B cell (primary cell): ENCODE data around the gene RC3H1. TPM values are rescaled to one million over a fixed set of nuclear protein-coding genes. Genes with fewer than 3 reads are reported as not detected.

Experiments used
- ATAC-seq: fragments of 200-7000 bp; cut with Tn5 transposase; one replicate; pipeline ENCODE4 v1.10.0; 2021; ENCODE audit warnings: low read depth, mild to moderate bottlenecking, moderate number of reproducible peaks, moderate library complexity
- CTCF ChIA-PET: fragments of 350-600 bp; sonication (Branson Sonifier 250); formaldehyde crosslinking; loops from one replicate; lab custom pipeline; 2021; ENCODE audit warnings: antibody characterized with exemption, inconsistent platforms; lab: Charles Lee
- POLR2A ChIA-PET: fragments of 350-600 bp; sonication (Branson Sonifier 250); formaldehyde crosslinking; loops from one replicate; lab custom pipeline; 2021; ENCODE audit warnings: antibody characterized with exemption; lab: Charles Lee
- DNase-seq: peaks from one replicate; pipeline ENCODE4 v3.0.0; 2013
- H2AFZ ChIP-seq: 2 replicates; pipeline ENCODE4 v1.6.1; 2012; ENCODE audit warnings: mild to moderate bottlenecking, low read depth, low read length; ENCODE audit not compliant: insufficient read depth, poor library complexity, severe bottlenecking
- H3K27ac ChIP-seq, 2 donors: 1 replicate in 1 of 2; 2 replicates in 1 of 2; pipeline ENCODE4 v1.5.1; 2012 to 2013; ENCODE audit warnings: low read length in 2 of 2, mild to moderate bottlenecking in 2 of 2, moderate library complexity in 1 of 2
- H3K27me3 ChIP-seq, 4 experiments: fragments of 200-600 bp in 1 of 4; sonication (generic) in 1 of 4; replicated peaks in 1 of 4; 1 replicate in 2 of 4; 2 replicates in 2 of 4; pipeline versions ENCODE4 v1.6.1 to v1.7.0; 2013 to 2016; ENCODE audit warnings: low read length in 3 of 4, mild to moderate bottlenecking in 2 of 4, mixed read lengths in 1 of 4, moderate library complexity in 1 of 4; ENCODE audit not compliant: insufficient read depth in 4 of 4, control insufficient read depth in 3 of 4; ENCODE audit errors: control extremely low read depth in 1 of 4
- H3K36me3 ChIP-seq, 2 experiments: replicated peaks in 1 of 2; 1 replicate in 1 of 2; 2 replicates in 1 of 2; pipeline versions ENCODE4 v1.6.1 to v1.7.1; 2013; ENCODE audit warnings: low read length in 1 of 2; ENCODE audit not compliant: insufficient read depth in 2 of 2, control insufficient read depth in 1 of 2; ENCODE audit errors: control extremely low read depth in 1 of 2, extremely low read depth in 1 of 2
- H3K4me1 ChIP-seq, 2 donors: fragments of 200-600 bp in 1 of 2; sonication (generic) in 1 of 2; 1 replicate in 1 of 2; 2 replicates in 1 of 2; pipeline versions ENCODE4 v1.5.1 to v1.6.1; 2013 to 2017; ENCODE audit warnings: low read length in 2 of 2; ENCODE audit not compliant: control insufficient read depth in 2 of 2, insufficient read depth in 2 of 2
- H3K4me2 ChIP-seq: replicated peaks from 2 replicates; pipeline ENCODE3; 2012; ENCODE audit warnings: mild to moderate bottlenecking, low read depth, low read length; ENCODE audit not compliant: poor library complexity, severe bottlenecking
- H3K4me3 ChIP-seq, 5 experiments: fragments of 200-600 bp in 1 of 5; sonication (generic) in 1 of 5; 1 replicate in 3 of 5; 2 replicates in 2 of 5; pipeline versions ENCODE4 v1.5.1 to v1.7.0; 2011 to 2016; ENCODE audit warnings: low read length in 4 of 5, mild to moderate bottlenecking in 4 of 5, low read depth in 2 of 5, control low read depth in 1 of 5, moderate library complexity in 1 of 5; ENCODE audit not compliant: insufficient read depth in 1 of 5; ENCODE audit errors: control extremely low read depth in 1 of 5, extremely low read depth in 1 of 5
- H3K79me2 ChIP-seq: fragments of 200-600 bp; sonication (generic); one replicate; pipeline ENCODE4 v1.6.0; 2016; ENCODE audit warnings: low read length; ENCODE audit not compliant: control insufficient read depth, insufficient read depth
- H3K9ac ChIP-seq: fragments of 200-600 bp; sonication (generic); 2 replicates; pipeline ENCODE4 v1.6.1; 2017; ENCODE audit warnings: mild to moderate bottlenecking, low read length, moderate library complexity
- H3K9me3 ChIP-seq, 3 donors: one replicate each; pipeline versions ENCODE4 v1.6.1 to v1.7.1; 2013; ENCODE audit warnings: low read length in 2 of 3; ENCODE audit not compliant: control insufficient read depth in 2 of 3, insufficient read depth in 1 of 3; ENCODE audit errors: control extremely low read depth in 1 of 3
- H4K20me1 ChIP-seq: 2 replicates; pipeline ENCODE4 v1.6.0; 2012; ENCODE audit warnings: mild to moderate bottlenecking, low read length; ENCODE audit not compliant: insufficient read depth, control insufficient read depth, poor library complexity, severe bottlenecking
- H3K27ac Mint-ChIP-seq: one replicate; pipeline ENCODE4 v1.8.0; 2021; ENCODE audit warnings: mixed read lengths
- H3K27me3 Mint-ChIP-seq: one replicate; pipeline ENCODE4 v1.8.0; 2021; ENCODE audit warnings: mixed read lengths
- H3K4me1 Mint-ChIP-seq: one replicate; pipeline ENCODE4 v1.8.0; 2021; ENCODE audit warnings: mixed read lengths
- H3K4me3 Mint-ChIP-seq: one replicate; pipeline ENCODE4 v1.8.0; 2021; ENCODE audit warnings: mixed read lengths
- H3K9me3 Mint-ChIP-seq: one replicate; pipeline ENCODE4 v1.8.0; 2022; ENCODE audit warnings: mixed read lengths; ENCODE audit not compliant: insufficient read depth
- CTCF ChIP-seq: fragments of 200-600 bp; IDR thresholded peaks from one replicate; pipeline ENCODE4 v1.8.0; 2022; ENCODE audit warnings: antibody characterized with exemption, mild to moderate bottlenecking
- EZH2 ChIP-seq: IDR thresholded peaks from 2 replicates; pipeline ENCODE4 v1.6.1; 2012; ENCODE audit warnings: borderline replicate concordance, low read depth, mild to moderate bottlenecking, moderate library complexity, low read length; ENCODE audit not compliant: insufficient read depth, poor library complexity, severe bottlenecking
- WGBS: methylation state at CpG from one replicate; pipeline ENCODE4 v1.1.5; 2013; ENCODE audit warnings: missing lambda C conversion rate; ENCODE audit not compliant: insufficient coverage; 5-methylcytosine and 5-hydroxymethylcytosine counted together
- intact Hi-C: fragments of 100-400 bp; cut with micrococcal nuclease; formaldehyde crosslinking; loops from one replicate; pipeline ENCODE4 v1.10.0; 2022
- polyA plus RNA-seq: library from polyadenylated mRNA; depleted of rRNA; stranded (reverse); fragments of >200 nt; gene quantifications from 2 replicates; pipeline ENCODE4 v1.2.3, GENCODE V29; 2012
- total RNA-seq, 2 donors: library from RNA; stranded (reverse); fragments of 120-200 nt in 1 of 2; gene quantifications; 1 replicate in 1 of 2; 2 replicates in 1 of 2; pipeline versions ENCODE4 v1.2.3 to v1.2.4, GENCODE V29; 2013 to 2022

Gene RC3H1
- total and polyA plus RNA-seq, 2 donors (not counting 1 experiment from before 2014, with no cell fraction given), result 6.8 to 84.5 TPM

GRCh38 chr1:173886746-173887611 is 135.2 kb downstream of the RC3H1 start:
- Histone ChIP-seq H3K4me1 (no peaks in the 10 kb centered on the region), H2AFZ (no peak overlapping the region), H3K27me3 (no peaks in the 10 kb centered on the region), H3K9ac (no peak overlapping the region), H3K9me3 (no peaks in the 10 kb centered on the region), H3K27ac (no peak overlapping the region), H3K79me2 (peaks cover 30% of the 10 kb centered on the region), H3K4me2 (no peak overlapping the region), H4K20me1 (peaks cover 6% of the 10 kb centered on the region), H3K4me3 (no peak overlapping the region), H3K36me3 (peaks cover 2 to 27% of the 10 kb centered on the region in 2 experiments)
- H3K9me3 Mint-ChIP-seq, result no peaks in the 10 kb centered on the region
- no peaks in the 10 kb centered on the region for H3K4me1 Mint-ChIP-seq
- DNase-seq (no peak), ATAC-seq (no peak)
- no peak overlapping the region for H3K4me3 Mint-ChIP-seq
- intact Hi-C loops, result no loop called here
- TF ChIP-seq EZH2 (no peak), CTCF (no peak)
- 100% methylated on average over 1 of the region's 4 CpGs for WGBS
- no peaks in the 10 kb centered on the region for H3K27me3 Mint-ChIP-seq
- H3K27ac Mint-ChIP-seq, result no peak overlapping the region
- ChIA-PET CTCF (interaction anchor here (0.6 kb wide), 1 partner anchor 212 kb away, joined by 3 read pairs; no protein-coding TSS in a partner anchor), POLR2A (interaction anchor here (0.6 kb wide), 1 partner anchor 19 kb away, joined by 4 read pairs; the partner anchor contains the start of genes GAS5 and ZBTB37)

- Histone ChIP-seq H3K4me3 (no peak overlapping the region), H2AFZ (no peak overlapping the region), H3K4me2 (no peak overlapping the region), H3K9me3 (no peaks in the 10 kb centered on the region), H3K79me2 (peaks cover 22% of the 10 kb centered on the region), H4K20me1 (no peaks in the 10 kb centered on the region), H3K27me3 (no peaks in the 10 kb centered on the region), H3K4me1 (no peaks in the 10 kb centered on the region), H3K9ac (no peak overlapping the region), H3K36me3 (peaks cover 2 to 36% of the 10 kb centered on the region in 2 experiments), H3K27ac (no peak overlapping the region)
- Mint-ChIP-seq H3K4me1 (no peaks in the 10 kb centered on the region), H3K27ac (no peak overlapping the region), H3K4me3 (no peak overlapping the region), H3K9me3 (no peaks in the 10 kb centered on the region), H3K27me3 (no peaks in the 10 kb centered on the region)
- DNase-seq (no peak), ATAC-seq (no peak)
- WGBS, result 100% methylated on average over 3 of the region's 5 CpGs
- ChIA-PET POLR2A (interaction anchor here (0.5 kb wide), 1 partner anchor 35 kb away, joined by 15 read pairs; no protein-coding TSS in a partner anchor), CTCF (no interaction called here)
- TF ChIP-seq CTCF (no peak), EZH2 (no peak)
- intact Hi-C loops, result no loop called here
Measured at GRCh38 chr1:173884701-173885100, 137.5 kb downstream of the RC3H1 start.
